Measurements from ENCODE around the gene WWP2.

DNA sequence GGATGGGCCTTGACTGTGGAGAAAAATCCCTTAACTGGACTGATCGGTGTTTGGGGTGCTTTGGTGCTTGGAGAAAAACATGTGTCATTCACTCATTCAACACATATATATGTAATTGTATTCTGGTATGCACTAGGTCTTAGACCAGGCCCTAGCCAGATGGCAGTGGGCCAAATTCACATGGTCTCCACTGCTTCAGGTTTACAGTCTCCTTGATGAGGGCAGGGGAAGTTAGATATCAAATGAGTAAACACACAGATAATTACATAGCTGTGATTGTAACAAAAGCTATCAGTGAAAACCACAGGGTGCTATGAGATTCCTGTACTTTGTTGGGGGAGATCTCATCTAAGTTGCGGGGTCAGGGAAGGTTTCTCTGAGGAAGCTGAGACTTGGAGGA, 78.8 kb downstream of the WWP2 start:
- TF ChIP-seq POLR2A (IDR thresholded peaks at IDR 0.05) (no peak), EP300 (IDR thresholded peaks at IDR 0.05) (no peak)
- TF ChIP-seq, protein P1, sequence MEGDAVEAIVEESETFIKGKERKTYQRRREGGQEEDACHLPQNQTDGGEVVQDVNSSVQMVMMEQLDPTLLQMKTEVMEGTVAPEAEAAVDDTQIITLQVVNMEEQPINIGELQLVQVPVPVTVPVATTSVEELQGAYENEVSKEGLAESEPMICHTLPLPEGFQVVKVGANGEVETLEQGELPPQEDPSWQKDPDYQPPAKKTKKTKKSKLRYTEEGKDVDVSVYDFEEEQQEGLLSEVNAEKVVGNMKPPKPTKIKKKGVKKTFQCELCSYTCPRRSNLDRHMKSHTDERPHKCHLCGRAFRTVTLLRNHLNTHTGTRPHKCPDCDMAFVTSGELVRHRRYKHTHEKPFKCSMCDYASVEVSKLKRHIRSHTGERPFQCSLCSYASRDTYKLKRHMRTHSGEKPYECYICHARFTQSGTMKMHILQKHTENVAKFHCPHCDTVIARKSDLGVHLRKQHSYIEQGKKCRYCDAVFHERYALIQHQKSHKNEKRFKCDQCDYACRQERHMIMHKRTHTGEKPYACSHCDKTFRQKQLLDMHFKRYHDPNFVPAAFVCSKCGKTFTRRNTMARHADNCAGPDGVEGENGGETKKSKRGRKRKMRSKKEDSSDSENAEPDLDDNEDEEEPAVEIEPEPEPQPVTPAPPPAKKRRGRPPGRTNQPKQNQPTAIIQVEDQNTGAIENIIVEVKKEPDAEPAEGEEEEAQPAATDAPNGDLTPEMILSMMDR (IDR thresholded peaks at IDR 0.05), result no peak

Measured in upper lobe of left lung (tissue), 4 donors.